Nephron (organoid): Measurements from ENCODE around the gene INMT.

Experiments used
- H3K27ac Mint-ChIP-seq, 3 experiments: 2 replicates each; pipeline ENCODE4 v1.8.0; 2020; ENCODE audit warnings: mixed read lengths in 3 of 3, mild to moderate bottlenecking in 2 of 3, moderate library complexity in 1 of 3
- H3K27me3 Mint-ChIP-seq: 2 replicates; pipeline ENCODE4 v1.8.0; 2021; ENCODE audit warnings: low read depth, mild to moderate bottlenecking, moderate library complexity, mixed read lengths
- H3K36me3 Mint-ChIP-seq: 2 replicates; pipeline ENCODE4 v1.8.0; 2020; ENCODE audit warnings: low read depth, mixed read lengths
- H3K4me1 Mint-ChIP-seq: 2 replicates; pipeline ENCODE4 v1.8.0; 2020; ENCODE audit warnings: mixed read lengths
- H3K4me3 Mint-ChIP-seq, 3 experiments: 2 replicates each; pipeline ENCODE4 v1.8.0; 2020; ENCODE audit warnings: mild to moderate bottlenecking in 3 of 3, mixed read lengths in 3 of 3, moderate library complexity in 2 of 3
- H3K9me3 Mint-ChIP-seq: 2 replicates; pipeline ENCODE4 v1.8.0; 2020; ENCODE audit warnings: mixed read lengths
- CTCF ChIP-seq, 3 experiments: fragments of 200-600 bp; sonication (generic); IDR thresholded peaks; one replicate each; pipeline ENCODE4 v1.5.0; 2021; ENCODE audit warnings: antibody characterized with exemption in 3 of 3; ENCODE audit not compliant: unreplicated experiment in 3 of 3

INMT gene

GRCh38 chr7:30733691-30734090 lies 18.2 kb upstream of the INMT start:
- H3K36me3 Mint-ChIP-seq, result no peaks in the 10 kb centered on the region
- no peak overlapping the region for H3K4me3 Mint-ChIP-seq
- peaks cover 13% of the 10 kb centered on the region for H3K27me3 Mint-ChIP-seq
- no peak overlapping the region for H3K27ac Mint-ChIP-seq
- H3K9me3 Mint-ChIP-seq, result no peaks in the 10 kb centered on the region
- TF ChIP-seq CTCF (IDR thresholded peaks at IDR 0.05; ENCODE audit: unreplicated experiment in 3 of 3), result no peak
- peaks cover 3% of the 10 kb centered on the region for H3K4me1 Mint-ChIP-seq

- no peak for TF ChIP-seq CTCF (IDR thresholded peaks at IDR 0.05; ENCODE audit: unreplicated experiment in 3 of 3)
- H3K9me3 Mint-ChIP-seq, result no peaks in the 10 kb centered on the region
- H3K36me3 Mint-ChIP-seq, result no peaks in the 10 kb centered on the region
- no peak overlapping the region for H3K4me3 Mint-ChIP-seq
- H3K27ac Mint-ChIP-seq, result no peak overlapping the region
- H3K4me1 Mint-ChIP-seq, result no peaks in the 10 kb centered on the region
- peaks cover 9% of the 10 kb centered on the region for H3K27me3 Mint-ChIP-seq
Measured at GRCh38 chr7:30734497-30734896, 17.4 kb upstream of the INMT start.

- no peak overlapping the region for H3K27ac Mint-ChIP-seq
- peaks cover 9% of the 10 kb centered on the region for H3K27me3 Mint-ChIP-seq
Measured at GRCh38 chr7:30735631-30736030, 16.3 kb upstream of the INMT start.

GRCh38 chr7:30736291-30736690 lies 15.6 kb upstream of the INMT start:
- no peak for TF ChIP-seq CTCF (IDR thresholded peaks at IDR 0.05; ENCODE audit: unreplicated experiment in 3 of 3)

More at GRCh38 chr7:30735631-30736030, 16.3 kb upstream of the INMT start:
- H3K9me3 Mint-ChIP-seq, result no peaks in the 10 kb centered on the region
- no peak for TF ChIP-seq CTCF (IDR thresholded peaks at IDR 0.05; ENCODE audit: unreplicated experiment in 3 of 3)
- H3K4me1 Mint-ChIP-seq, result no peaks in the 10 kb centered on the region
- no peaks in the 10 kb centered on the region for H3K36me3 Mint-ChIP-seq
- no peak overlapping the region for H3K4me3 Mint-ChIP-seq

GRCh38 chr7:30738026-30738915 lies 13.7 kb upstream of the INMT start:
- TF ChIP-seq CTCF (IDR thresholded peaks at IDR 0.05; ENCODE audit: unreplicated experiment in 3 of 3), result no peak
- Mint-ChIP-seq H3K4me3 (no peak overlapping the region), H3K36me3 (no peaks in the 10 kb centered on the region), H3K27me3 (peaks cover 15% of the 10 kb centered on the region), H3K27ac (no peak overlapping the region), H3K4me1 (peaks cover 2% of the 10 kb centered on the region), H3K9me3 (no peaks in the 10 kb centered on the region)

More at GRCh38 chr7:30736291-30736690, 15.6 kb upstream of the INMT start:
- Mint-ChIP-seq H3K9me3 (no peaks in the 10 kb centered on the region), H3K36me3 (no peaks in the 10 kb centered on the region), H3K4me3 (no peak overlapping the region), H3K27ac (no peak overlapping the region), H3K4me1 (no peaks in the 10 kb centered on the region), H3K27me3 (peaks cover 9% of the 10 kb centered on the region)

GRCh38 chr7:30739691-30740090 lies 12.2 kb upstream of the INMT start:
- TF ChIP-seq CTCF (IDR thresholded peaks at IDR 0.05; ENCODE audit: unreplicated experiment in 3 of 3), result no peak
- Mint-ChIP-seq H3K4me3 (no peak overlapping the region), H3K9me3 (no peaks in the 10 kb centered on the region), H3K27ac (no peak overlapping the region), H3K27me3 (peaks cover 18% of the 10 kb centered on the region), H3K36me3 (no peaks in the 10 kb centered on the region), H3K4me1 (peaks cover 14% of the 10 kb centered on the region)
